GM10847 (cell line): ENCODE results near the gene SEL1L3.

Experiments used
- POLR2A ChIP-seq: IDR thresholded peaks from 2 replicates; pipeline ENCODE4 v1.6.1; 2011; ENCODE audit not compliant: insufficient read length; ENCODE audit errors: extremely low read depth

SEL1L3 gene

DNA sequence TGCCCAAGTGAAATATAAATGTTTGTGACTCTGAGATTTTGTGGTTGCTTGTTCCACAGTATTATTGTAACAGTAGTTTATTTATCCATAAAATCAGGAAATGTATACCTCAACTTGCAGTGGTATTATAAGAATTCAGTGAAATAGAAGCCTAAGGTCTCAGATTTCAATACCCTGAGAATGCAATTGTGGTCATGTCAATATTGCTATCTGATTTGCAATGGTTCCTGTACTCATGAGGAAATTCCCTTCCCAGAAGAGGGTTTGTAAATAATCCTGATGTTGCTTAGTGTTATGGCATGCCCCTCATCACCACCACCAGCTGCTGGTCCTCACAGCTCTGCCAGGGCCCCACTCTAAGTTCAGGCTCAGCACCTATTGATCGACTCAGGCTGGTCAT is 139.4 kb downstream of the SEL1L3 start:
- no peak for TF ChIP-seq POLR2A

- TF ChIP-seq POLR2A, result no peak
These were observed 139.8 kb downstream of the SEL1L3 start for GRCh38 chr4:25722964-25723363.

GRCh38 chr4:25713812-25714211 is 149.0 kb downstream of the SEL1L3 start:
- TF ChIP-seq POLR2A, result no peak

DNA sequence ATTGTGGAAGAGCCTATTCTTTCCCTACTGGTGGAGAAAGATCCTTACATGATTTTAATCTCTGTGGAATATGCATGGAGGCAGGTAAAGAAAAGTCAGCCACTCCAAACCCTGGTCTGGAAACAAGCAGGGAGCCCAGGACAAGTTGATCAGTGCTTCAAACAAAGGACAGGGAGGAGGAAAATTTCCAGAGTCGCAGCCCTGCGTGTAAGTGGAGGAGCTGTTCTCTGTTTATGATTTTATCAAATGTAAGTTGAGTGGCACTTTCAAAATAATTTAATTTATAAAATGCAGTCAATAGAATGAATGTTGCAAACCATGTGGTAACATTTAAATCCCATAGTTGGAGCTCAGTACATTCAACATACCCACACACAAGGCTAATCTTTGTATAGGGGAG is 150.2 kb downstream of the SEL1L3 start:
- TF ChIP-seq POLR2A, result no peak

DNA sequence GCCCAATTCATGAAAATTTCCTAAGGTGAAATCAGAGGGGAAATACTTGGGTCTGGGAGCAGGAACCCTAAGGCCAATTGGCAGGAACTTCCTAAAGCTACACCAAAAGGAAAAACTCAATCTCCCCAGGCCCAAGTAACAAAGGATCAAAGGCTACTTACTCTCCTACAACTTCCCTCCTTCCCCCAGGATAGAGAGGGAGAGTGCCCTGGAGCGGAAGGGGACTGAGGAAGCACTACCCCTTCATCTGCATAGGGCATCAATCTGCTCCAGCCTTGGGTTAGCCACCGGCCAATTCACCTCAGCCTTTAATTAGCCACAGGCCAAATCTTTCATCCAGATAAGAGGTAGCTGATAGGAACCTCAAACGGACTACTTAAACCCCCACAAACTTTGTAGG is 152.2 kb downstream of the SEL1L3 start:
- TF ChIP-seq POLR2A, result no peak

- TF ChIP-seq POLR2A, result no peak
These were observed 158.3 kb downstream of the SEL1L3 start for GRCh38 chr4:25704516-25704915.

DNA sequence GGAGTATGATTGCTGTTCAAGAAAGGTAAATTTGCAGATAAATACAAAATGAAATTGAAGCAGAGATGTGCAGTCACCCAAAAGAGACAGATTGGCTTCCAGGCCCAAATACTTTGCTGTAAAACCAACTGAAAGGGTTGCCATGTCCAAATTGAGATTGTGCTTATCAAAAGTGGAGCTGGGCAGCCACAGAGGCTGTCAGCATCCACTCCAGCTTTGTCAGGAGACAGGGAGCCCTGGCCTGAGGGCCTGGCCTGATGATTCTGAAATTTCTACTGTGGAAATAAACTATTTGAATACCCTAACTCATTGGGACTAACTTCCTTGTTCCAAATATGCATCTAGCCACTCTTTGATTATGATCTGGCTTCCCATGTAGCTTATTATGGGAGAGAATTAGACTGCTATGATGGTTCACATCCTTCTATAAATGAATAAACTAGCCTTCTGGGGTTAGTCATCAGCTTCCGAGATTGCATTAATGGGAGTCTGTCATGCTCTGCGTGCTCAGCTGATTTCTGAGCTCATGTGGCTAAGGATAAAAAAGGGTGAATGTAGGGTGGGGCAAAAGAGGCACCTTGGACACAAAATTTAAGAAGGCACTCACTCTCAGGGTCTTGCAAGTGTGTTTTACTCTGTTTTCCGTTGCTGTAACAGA is 158.9 kb downstream of the SEL1L3 start:
- no peak for TF ChIP-seq POLR2A

DNA sequence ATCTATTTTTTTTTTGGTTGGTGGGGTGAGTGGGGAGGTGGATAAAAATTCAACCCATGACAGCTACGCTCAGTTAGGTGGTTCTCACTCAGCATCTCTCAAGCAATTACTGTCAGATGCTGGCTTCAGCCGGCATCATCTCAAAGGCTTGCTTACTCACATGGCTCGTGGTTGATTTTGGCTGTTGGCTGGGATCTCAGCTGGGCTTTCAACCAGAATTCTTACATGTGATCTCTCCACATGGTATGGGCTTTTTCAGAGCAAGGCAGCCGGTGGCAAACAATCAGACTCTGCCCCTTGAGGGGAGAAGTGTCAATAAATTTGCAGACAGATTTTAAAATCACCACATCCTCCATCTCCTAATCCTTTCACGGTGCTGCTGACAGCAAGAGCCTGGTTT is 159.9 kb downstream of the SEL1L3 start:
- TF ChIP-seq POLR2A, result no peak

DNA sequence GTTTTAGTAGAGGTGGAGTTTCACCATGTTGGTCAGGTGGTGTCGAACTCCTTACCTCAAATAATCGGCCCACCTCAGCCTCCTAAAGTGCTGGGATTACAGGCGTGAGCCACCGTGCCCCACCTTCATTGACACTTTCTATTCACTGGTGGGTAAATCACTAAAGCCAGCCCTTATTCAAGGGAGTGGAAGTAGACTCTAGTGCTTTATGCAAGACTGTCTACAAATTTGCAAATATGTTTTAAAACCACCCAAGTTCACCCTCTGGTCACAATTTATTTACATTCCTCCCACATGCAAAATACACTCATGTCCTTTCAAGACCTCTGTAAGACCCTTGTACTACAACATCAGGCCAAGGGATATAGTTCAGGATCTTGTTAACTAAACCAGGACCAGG is 162.1 kb downstream of the SEL1L3 start:
- TF ChIP-seq POLR2A, result no peak

DNA sequence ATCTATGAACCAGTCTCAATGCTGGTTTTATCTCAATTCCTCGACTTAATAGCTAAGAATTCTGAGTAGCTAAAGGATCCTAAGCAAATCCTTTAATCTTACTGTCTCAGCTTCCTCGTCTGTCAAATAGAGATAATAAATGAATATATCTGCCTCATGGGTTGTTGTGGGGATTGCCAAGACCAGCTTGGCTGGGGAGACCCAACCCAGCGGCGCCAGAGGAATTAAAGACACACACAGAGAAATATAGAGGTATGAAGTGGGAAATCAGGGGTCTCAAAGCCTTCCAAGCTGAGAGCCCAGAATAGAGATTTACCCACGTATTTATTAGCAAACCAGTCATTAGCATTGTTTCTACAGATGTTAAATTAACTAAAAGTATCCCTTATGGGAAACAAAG is 165.3 kb downstream of the SEL1L3 start:
- no peak for TF ChIP-seq POLR2A
